Measurements from ENCODE around the gene TBCD. TPM values are rescaled to one million over a fixed set of nuclear protein-coding genes. Genes with fewer than 3 reads are reported as not detected.

The TBCD gene
- total RNA-seq, 1 experiment from 2014 or later: 129 TPM

DNA sequence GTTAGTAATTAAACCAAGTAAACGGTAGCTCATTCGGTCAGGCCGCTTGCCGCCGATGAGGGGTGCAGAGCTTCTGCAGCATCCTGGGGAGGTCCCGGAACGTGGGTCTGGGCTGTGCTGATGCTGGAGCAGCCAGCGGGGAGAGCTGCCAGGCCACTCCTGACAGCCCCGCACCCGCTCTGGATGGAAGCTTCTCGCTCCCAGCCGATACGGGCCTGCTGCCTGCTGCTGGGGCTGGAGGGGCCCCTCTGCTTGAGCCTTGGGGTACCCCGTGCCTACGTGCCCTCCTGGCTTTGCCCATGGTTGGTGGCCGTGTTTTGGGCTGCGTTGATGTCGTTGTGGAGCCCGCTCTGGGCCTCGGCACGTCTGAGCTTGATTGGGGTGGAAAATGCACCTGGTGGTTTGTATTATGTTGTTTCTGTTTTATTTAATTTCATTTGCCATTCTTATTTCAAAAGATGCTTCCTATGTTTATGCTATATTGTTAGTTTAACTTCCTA, 129.5 kb downstream of the TBCD start:
- Histone ChIP-seq H3K4me1 (ENCODE audit: insufficient read depth, low read length) (no peaks in the 10 kb centered on the region), H2AFZ (ENCODE audit: low read length) (no peak overlapping the region), H3K4me2 (ENCODE audit: insufficient read depth, insufficient read length, low read length) (no peak overlapping the region), H3K14ac (ENCODE audit: insufficient read depth, low read length) (peak overlapping the region; percentile 51; the same call in 1 of the 2 replicates), H3K27me3 (ENCODE audit: insufficient read depth, low read length) (no peaks in the 10 kb centered on the region), H3K23me2 (ENCODE audit: insufficient read length, low read depth, low read length, poor library complexity, severe bottlenecking) (no peaks in the 10 kb centered on the region), H2BK12ac (ENCODE audit: insufficient read length, low read depth, low read length) (no peak overlapping the region), H3K9ac (ENCODE audit: extremely low read depth, insufficient read length, low read length) (no peak overlapping the region), H3K18ac (ENCODE audit: insufficient read length, low read depth, low read length) (no peak overlapping the region), H2BK5ac (ENCODE audit: insufficient read length, low read length) (no peak overlapping the region), H4K91ac (ENCODE audit: insufficient read length, low read depth, low read length) (no peak overlapping the region), H4K8ac (replicated peaks; ENCODE audit: insufficient read length, low read depth, low read length) (no peak overlapping the region), H3K27ac (ENCODE audit: insufficient read length, low read depth, low read length) (no peak overlapping the region), H3K79me2 (ENCODE audit: insufficient read depth, low read length) (no peaks in the 10 kb centered on the region; the same call in 1 of the 2 replicates), H4K20me1 (ENCODE audit: control insufficient read depth, insufficient read depth, insufficient read length) (peaks cover 4% of the 10 kb centered on the region), H3T11ph (ENCODE audit: low read length) (no peak overlapping the region), H2BK20ac (ENCODE audit: low read depth, low read length, poor library complexity, severe bottlenecking) (no peak overlapping the region), H3K79me1 (ENCODE audit: insufficient read depth, low read depth, low read length, poor library complexity, severe bottlenecking) (no peaks in the 10 kb centered on the region), H4K5ac (ENCODE audit: insufficient read length, low read depth, low read length) (no peak overlapping the region), H3K23ac (ENCODE audit: insufficient read length, low read depth, low read length) (no peak overlapping the region), H2BK120ac (ENCODE audit: low read depth, low read length, poor library complexity, severe bottlenecking) (no peak overlapping the region), H2BK15ac (ENCODE audit: low read depth, low read length) (no peak overlapping the region), H2AK5ac (ENCODE audit: insufficient read length, low read length) (no peak overlapping the region), H3K9me3 (ENCODE audit: control insufficient read depth, low read depth, low read length) (no peaks in the 10 kb centered on the region), H3K56ac (ENCODE audit: insufficient read length, low read depth, low read length) (no peak overlapping the region), H3K4ac (ENCODE audit: low read depth, low read length) (no peak overlapping the region)
- no CpG with 5 or more reads among the region's 21 CpGs for WGBS (ENCODE audit: extremely low coverage, insufficient read length, low lambda C conversion rate)
- no peak for DNase-seq
- H3K4me1 Mint-ChIP-seq: peaks cover 14 to 27% of the 10 kb centered on the region in 2 experiments
- peaks cover 11 to 31% (median 23%) of the 10 kb centered on the region in 3 experiments for H3K36me3 Mint-ChIP-seq (ENCODE audit: insufficient read depth in 1 of 3, low read depth in 3 of 3)
- H3K4me3 Mint-ChIP-seq: no peak overlapping the region
- TF ChIP-seq, protein P1, sequence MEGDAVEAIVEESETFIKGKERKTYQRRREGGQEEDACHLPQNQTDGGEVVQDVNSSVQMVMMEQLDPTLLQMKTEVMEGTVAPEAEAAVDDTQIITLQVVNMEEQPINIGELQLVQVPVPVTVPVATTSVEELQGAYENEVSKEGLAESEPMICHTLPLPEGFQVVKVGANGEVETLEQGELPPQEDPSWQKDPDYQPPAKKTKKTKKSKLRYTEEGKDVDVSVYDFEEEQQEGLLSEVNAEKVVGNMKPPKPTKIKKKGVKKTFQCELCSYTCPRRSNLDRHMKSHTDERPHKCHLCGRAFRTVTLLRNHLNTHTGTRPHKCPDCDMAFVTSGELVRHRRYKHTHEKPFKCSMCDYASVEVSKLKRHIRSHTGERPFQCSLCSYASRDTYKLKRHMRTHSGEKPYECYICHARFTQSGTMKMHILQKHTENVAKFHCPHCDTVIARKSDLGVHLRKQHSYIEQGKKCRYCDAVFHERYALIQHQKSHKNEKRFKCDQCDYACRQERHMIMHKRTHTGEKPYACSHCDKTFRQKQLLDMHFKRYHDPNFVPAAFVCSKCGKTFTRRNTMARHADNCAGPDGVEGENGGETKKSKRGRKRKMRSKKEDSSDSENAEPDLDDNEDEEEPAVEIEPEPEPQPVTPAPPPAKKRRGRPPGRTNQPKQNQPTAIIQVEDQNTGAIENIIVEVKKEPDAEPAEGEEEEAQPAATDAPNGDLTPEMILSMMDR (conservative IDR thresholded peaks at IDR 0.05): no peak
- no peaks in the 10 kb centered on the region for H3K27me3 Mint-ChIP-seq (ENCODE audit: low read depth)
- H3K27ac Mint-ChIP-seq: peak overlapping the region in 1 of 3 experiments; percentile 81; a peak in 2 of 7 replicates
- H3K9me3 Mint-ChIP-seq: no peaks in the 10 kb centered on the region
